Bladder microvascular endothelial cell (primary cell): ENCODE data around the gene RNPS1. TPM values are rescaled to one million over a fixed set of nuclear protein-coding genes. Genes with fewer than 3 reads are reported as not detected.

Experiments
- total RNA-seq: library from RNA; depleted of rRNA; stranded (reverse); fragments of >200 nt; gene quantifications from 2 replicates; pipeline ENCODE4 v1.2.3, GENCODE V29; 2014

The RNPS1 gene, protein sequence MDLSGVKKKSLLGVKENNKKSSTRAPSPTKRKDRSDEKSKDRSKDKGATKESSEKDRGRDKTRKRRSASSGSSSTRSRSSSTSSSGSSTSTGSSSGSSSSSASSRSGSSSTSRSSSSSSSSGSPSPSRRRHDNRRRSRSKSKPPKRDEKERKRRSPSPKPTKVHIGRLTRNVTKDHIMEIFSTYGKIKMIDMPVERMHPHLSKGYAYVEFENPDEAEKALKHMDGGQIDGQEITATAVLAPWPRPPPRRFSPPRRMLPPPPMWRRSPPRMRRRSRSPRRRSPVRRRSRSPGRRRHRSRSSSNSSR
- total RNA-seq = 42.6 and 62.1 TPM in 2 replicates

DNA sequence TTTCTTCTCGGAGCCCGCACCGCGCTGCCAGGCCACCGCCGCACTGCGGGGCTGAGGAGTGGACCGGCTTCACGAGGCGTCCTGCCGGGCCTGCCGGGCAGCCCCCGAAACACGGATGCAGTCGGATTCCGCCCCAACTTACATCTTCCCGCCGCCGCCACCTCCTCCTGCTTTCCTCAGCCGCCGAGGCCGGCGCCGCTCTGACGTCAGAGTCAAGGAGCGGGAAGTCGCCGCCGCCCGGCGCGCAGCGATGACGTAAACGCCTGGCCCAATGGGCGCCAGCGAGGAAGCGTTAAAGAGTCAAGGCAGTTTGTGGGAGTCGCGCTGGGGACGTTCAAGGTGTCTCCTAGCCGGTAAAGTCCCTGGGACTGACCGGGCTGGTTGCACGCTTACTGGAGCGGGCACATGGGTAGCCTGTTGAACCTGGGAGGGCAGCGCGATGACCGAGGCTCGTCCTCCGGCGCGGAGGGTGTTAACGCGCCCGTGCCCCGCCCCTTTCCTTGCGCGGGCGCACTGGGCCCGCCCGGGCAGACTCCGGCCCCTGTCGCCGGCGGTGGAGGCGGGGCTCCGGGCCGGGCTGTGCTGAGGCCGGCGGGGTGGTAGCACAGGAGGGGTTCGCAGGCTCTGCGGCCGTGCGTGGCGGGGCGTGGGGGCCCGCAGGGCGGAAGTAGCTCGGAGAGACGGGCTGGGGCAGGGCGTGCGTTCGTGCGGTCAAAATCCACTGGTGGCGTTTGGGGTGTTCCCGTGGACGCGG lies at the start of gene RNPS1:
Gene RNPS1 (minus strand): TSS at position 214 of the 754 bp plus-strand sequence. CDS start 3,483 bp downstream, outside the sequence.

DNA sequence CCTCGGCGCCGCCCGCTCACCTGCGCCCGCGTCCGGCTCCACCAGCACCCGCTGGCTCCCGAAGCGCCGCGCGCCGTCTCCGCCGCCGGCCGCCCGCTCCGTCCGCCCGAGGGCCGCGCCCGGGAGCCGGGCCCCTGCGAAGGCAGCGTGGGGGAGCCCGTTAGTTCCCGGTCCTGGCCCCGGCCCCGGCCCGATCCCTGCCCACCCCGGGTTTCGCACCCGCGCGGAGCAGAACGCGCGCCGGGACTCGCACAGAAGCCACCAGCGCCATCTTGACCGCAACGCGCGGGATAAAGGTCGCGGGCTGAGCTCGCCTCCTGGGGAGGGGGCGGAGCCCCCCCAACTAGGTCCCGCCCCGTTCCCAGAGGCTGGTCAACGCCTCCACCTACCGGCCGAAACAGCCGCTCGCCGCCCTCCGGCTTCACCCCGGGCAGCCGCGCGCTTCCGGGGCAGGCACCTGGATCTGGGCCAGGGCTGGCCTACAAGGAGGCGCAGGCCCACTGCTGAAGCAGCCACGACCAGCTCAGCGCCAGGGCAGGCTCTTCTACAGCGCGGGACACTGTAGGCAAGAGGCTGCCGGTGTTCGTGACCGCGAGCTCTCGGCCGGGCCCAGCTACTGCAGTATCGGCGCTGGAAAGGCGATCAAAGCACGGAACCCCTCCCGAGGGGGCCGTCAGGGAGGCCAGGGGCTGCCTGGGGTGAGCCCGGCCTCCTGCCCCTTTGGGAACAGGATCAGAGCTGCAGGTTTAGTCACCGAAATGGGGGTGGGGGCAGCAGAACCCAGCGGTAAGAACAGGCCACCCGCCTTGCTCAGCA lies 16.4 kb downstream of the RNPS1 start, which contains the start of gene ECI1:
Gene ECI1 (minus strand): TSS at position 292 of the 816 bp plus-strand sequence. CDS start 21 bp downstream, at position 271.

DNA sequence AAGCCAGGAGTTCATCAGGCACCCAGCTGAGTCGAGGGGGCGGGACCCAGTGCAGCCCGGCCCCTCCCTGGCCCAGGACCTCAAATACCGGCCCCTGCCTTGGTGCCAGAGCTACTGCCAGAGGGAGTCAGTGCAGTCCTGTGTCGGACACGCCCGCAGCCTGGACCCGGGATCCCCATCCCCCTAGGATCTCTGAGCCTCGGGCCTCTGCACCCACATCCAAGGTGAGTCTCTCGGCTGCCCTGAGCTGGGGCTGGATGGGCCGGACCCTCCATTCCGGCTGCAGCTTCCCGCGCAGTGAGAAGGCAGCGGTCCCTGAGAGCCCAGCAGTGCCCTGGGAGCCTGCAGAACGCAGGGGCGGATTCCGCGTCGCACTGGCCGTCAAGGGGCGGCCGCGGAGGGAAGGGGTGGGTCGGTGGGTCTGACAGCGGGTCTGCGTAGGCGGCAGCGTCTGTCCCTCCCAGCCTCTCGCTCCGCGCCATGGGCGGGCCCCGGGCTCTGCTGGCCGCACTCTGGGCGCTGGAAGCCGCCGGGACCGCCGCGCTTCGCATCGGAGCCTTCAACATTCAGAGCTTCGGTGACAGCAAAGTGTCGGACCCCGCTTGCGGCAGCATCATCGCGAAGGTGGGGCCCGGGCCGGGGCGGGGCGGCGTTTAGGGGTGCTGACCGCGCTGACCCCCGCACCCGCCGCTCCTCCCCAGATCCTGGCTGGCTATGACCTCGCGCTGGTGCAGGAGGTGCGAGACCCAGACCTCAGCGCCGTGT lies 31.4 kb downstream of the RNPS1 start, which contains the start of gene DNASE1L2:
Gene DNASE1L2 (plus strand): TSS at position 108 of the 765 bp plus-strand sequence. CDS start 373 bp downstream, at position 481.

GRCh38 chr16:2223221-2223941 lies 44.5 kb downstream of the RNPS1 start, which contains the start of gene E4F1:
Gene E4F1, plus strand, starts transcription at chr16:2223591. Its CDS starts 23 bp downstream, at chr16:2223614.

GRCh38 chr16:2214719-2214968 lies 53.3 kb downstream of the RNPS1 start, which contains the start of gene PGP:
Gene PGP, minus strand, starts transcription at chr16:2214840. Its CDS starts 63 bp downstream, at chr16:2214777.

GRCh38 chr16:2210386-2211365 lies 57.2 kb downstream of the RNPS1 start, which contains the start of gene BRICD5:
Gene BRICD5, minus strand, starts transcription at chr16:2210863. Its CDS starts 30 bp downstream, at chr16:2210833.

DNA sequence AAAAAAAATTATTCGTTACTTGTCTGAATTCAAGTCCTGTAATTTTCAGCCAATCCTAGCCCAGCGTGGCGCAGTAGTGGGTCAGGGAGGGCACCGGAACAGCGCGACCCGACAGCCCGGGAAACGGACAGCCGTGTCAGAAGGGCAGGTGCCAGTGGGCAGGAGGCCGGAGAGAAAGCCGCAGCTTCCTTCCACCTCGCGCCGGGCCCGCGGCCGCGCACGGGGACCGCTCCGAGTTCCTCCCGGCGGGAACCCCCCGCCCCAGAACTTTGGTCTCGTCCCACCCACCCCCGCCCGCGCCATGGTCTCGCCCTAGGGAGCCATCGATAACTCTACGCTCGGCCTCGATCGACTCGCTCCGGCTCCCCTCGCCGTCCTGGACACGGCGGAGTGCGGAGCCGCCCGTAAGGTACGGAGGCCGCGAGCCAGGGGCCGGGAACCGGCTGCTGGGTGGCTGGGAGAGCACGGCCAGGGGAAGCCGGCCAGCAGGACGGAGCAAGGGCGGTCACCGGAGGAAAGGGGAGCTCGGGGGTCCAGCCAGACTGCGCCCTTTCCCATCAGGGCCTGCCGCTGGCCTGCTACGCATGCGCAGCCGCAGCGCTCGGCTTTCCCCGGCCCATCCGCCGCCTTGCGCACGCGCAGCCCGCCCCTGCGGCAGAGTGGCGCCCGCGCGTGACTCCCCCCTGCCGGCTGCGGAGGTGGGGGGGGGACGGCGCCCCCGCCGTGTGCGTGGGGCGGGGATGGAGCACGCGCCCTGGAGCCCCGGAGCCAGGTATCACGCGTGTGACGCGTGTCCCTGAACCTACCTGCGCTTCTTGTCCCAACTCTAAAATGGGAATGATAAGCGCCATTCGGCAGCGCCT lies 62.6 kb downstream of the RNPS1 start, which contains the start of gene MLST8:
Gene MLST8 (plus strand): TSS at position 351 of the 863 bp plus-strand sequence. CDS start 632 bp downstream, outside the sequence.

Other genes starting within 250 kb of the RNPS1 start
- 0.16 TPM in 1 of 2 replicates, not detected in the other for gene NPW, start 248.3 kb downstream of the RNPS1 start, total RNA-seq
- 52.4 and 55.7 TPM in 2 replicates for gene NHERF2, start 241.2 kb downstream of the RNPS1 start, total RNA-seq
- gene NTHL1, start 220.3 kb downstream of the RNPS1 start, total RNA-seq = 23.5 and 61.5 TPM in 2 replicates
- 32.4 and 79.5 TPM in 2 replicates for gene TSC2, start 220.1 kb downstream of the RNPS1 start, total RNA-seq
- 36.4 and 82.1 TPM in 2 replicates for gene PKD1, start 132.2 kb downstream of the RNPS1 start, total RNA-seq
- gene RAB26, start 119.5 kb downstream of the RNPS1 start, total RNA-seq = 0.49 and 0.88 TPM in 2 replicates
- 59.9 and 113 TPM in 2 replicates for gene TRAF7, start 112.3 kb downstream of the RNPS1 start, total RNA-seq
- 0.50 TPM in 1 of 2 replicates, not detected in the other for gene CASKIN1, start 71.5 kb downstream of the RNPS1 start, total RNA-seq
- gene MLST8, start 62.7 kb downstream of the RNPS1 start, total RNA-seq = 10.5 and 12.0 TPM in 2 replicates
- 2.1 and 5.0 TPM in 2 replicates for gene BRICD5, start 57.3 kb downstream of the RNPS1 start, total RNA-seq
- gene PGP, start 53.3 kb downstream of the RNPS1 start, total RNA-seq = 10.7 and 14.7 TPM in 2 replicates
- gene E4F1, start 44.5 kb downstream of the RNPS1 start, total RNA-seq = 28.0 and 35.9 TPM in 2 replicates
- 0.32 and 0.63 TPM in 2 replicates for gene DNASE1L2, start 31.7 kb downstream of the RNPS1 start, total RNA-seq
- gene ECI1, start 16.5 kb downstream of the RNPS1 start, total RNA-seq = 19.2 and 23.5 TPM in 2 replicates
- gene ABCA3, start 72.6 kb upstream of the RNPS1 start, total RNA-seq = 19.4 and 67.6 TPM in 2 replicates
- gene CCNF, start 161.3 kb upstream of the RNPS1 start, total RNA-seq = 22.8 and 41.6 TPM in 2 replicates
- 5.9 and 7.1 TPM in 2 replicates for gene TEDC2, start 192.0 kb upstream of the RNPS1 start, total RNA-seq
- gene NTN3, start 203.2 kb upstream of the RNPS1 start, total RNA-seq = 0.13 TPM in 1 of 2 replicates, not detected in the other
- 6.5 and 19.8 TPM in 2 replicates for gene TBC1D24, start 207.0 kb upstream of the RNPS1 start, total RNA-seq
- 5.7 and 17.4 TPM in 2 replicates for gene ATP6V0C, start 245.8 kb upstream of the RNPS1 start, total RNA-seq